ENCODE results near the gene CYB5D1.

CYB5D1 gene

GRCh38 chr17:7822126-7822525 lies 35.7 kb upstream of the CYB5D1 start:
- Mint-ChIP-seq H3K9me3 (no peaks in the 10 kb centered on the region), H3K36me3 (ENCODE audit: low read depth) (no peaks in the 10 kb centered on the region)

DNA sequence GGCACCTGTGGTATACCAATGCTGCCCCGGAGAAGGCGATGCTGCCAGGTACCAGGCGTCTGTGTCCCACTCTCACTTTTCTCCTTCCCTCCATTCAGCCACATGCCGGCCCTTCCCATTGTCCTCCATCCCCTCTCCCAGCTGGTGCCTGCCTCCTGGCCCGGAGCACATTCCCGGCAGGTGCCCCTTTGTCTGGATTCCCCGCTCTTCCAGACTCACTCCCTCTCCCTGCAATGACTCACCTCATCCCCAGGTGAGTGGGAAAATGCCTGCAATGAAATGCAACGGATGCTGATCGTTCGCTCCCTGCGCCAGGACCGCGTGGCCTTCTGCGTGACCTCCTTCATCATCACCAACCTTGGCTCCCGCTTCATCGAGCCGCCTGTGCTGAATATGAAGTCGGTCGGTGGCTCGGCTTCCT lies 34.2 kb upstream of the CYB5D1 start:
- no peak overlapping the region for H3K4me3 Mint-ChIP-seq
- H3K27ac Mint-ChIP-seq, result no peak overlapping the region
- H3K36me3 Mint-ChIP-seq (ENCODE audit: low read depth), result no peaks in the 10 kb centered on the region
- no peaks in the 10 kb centered on the region for H3K9me3 Mint-ChIP-seq
- peaks cover 6% of the 10 kb centered on the region for H3K4me1 Mint-ChIP-seq
- TF ChIP-seq, protein P1, sequence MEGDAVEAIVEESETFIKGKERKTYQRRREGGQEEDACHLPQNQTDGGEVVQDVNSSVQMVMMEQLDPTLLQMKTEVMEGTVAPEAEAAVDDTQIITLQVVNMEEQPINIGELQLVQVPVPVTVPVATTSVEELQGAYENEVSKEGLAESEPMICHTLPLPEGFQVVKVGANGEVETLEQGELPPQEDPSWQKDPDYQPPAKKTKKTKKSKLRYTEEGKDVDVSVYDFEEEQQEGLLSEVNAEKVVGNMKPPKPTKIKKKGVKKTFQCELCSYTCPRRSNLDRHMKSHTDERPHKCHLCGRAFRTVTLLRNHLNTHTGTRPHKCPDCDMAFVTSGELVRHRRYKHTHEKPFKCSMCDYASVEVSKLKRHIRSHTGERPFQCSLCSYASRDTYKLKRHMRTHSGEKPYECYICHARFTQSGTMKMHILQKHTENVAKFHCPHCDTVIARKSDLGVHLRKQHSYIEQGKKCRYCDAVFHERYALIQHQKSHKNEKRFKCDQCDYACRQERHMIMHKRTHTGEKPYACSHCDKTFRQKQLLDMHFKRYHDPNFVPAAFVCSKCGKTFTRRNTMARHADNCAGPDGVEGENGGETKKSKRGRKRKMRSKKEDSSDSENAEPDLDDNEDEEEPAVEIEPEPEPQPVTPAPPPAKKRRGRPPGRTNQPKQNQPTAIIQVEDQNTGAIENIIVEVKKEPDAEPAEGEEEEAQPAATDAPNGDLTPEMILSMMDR (IDR thresholded peaks at IDR 0.05; ENCODE audit: unreplicated experiment in 3 of 3), result no peak
- H3K27me3 Mint-ChIP-seq (ENCODE audit: low read depth), result peaks cover 63% of the 10 kb centered on the region

More at GRCh38 chr17:7822126-7822525, 35.7 kb upstream of the CYB5D1 start:
- Mint-ChIP-seq H3K27me3 (ENCODE audit: low read depth) (peaks cover 58% of the 10 kb centered on the region), H3K4me1 (peaks cover 6% of the 10 kb centered on the region), H3K27ac (no peak overlapping the region), H3K4me3 (no peak overlapping the region)
- TF ChIP-seq, protein P1 (IDR thresholded peaks at IDR 0.05; ENCODE audit: unreplicated experiment in 3 of 3), result no peak

GRCh38 chr17:7824021-7824924 lies 33.5 kb upstream of the CYB5D1 start:
- Mint-ChIP-seq H3K36me3 (ENCODE audit: low read depth) (no peaks in the 10 kb centered on the region), H3K27me3 (ENCODE audit: low read depth) (peaks cover 58% of the 10 kb centered on the region), H3K4me3 (no peak overlapping the region), H3K4me1 (peaks cover 6% of the 10 kb centered on the region), H3K27ac (no peak overlapping the region), H3K9me3 (no peaks in the 10 kb centered on the region)
- TF ChIP-seq, protein P1 (IDR thresholded peaks at IDR 0.05; ENCODE audit: unreplicated experiment in 3 of 3), result no peak

DNA sequence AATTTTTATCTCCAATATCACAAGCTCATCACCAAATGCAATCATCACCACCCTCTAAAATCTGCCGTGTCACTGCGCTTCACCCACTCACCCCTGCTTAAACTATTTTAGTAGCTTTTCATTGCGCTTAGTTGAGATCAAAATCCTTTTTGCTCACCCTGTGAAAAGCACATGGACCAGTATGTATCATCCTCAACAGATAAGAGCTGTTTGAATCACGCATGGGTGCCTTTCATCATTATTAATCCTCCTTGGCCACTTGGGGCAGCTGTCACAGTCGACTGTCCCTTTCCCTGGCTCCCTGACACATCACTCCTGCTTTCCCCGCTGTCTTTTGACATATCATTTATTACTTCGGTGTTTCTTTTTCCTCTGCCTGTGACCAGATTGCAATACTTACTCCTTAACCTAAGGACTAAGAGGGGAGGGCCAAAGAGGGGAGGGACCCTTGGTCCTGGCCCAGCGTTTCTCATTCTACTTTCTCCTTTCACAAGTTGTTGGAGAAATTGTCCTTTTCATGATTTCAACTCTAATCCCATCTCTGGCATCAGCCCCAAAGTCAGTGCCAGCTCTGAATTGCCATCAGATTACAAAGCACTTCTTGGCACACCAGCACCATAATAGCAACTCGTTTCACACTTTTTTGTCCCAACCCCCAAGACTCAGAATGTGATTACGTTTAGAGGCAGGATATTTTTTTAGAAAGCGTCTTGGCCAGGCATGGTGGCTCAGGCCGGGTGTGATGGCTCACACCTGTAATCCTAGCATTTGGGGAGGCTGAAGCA lies 32.4 kb upstream of the CYB5D1 start:
- TF ChIP-seq, protein P1 (IDR thresholded peaks at IDR 0.05; ENCODE audit: unreplicated experiment in 3 of 3), result peak in 1 of 3 experiments; percentile 16
- Mint-ChIP-seq H3K9me3 (no peaks in the 10 kb centered on the region), H3K36me3 (ENCODE audit: low read depth) (no peaks in the 10 kb centered on the region), H3K27me3 (ENCODE audit: low read depth) (peaks cover 51% of the 10 kb centered on the region), H3K4me1 (peaks cover 6% of the 10 kb centered on the region), H3K27ac (no peak overlapping the region), H3K4me3 (no peak overlapping the region)

- no peaks in the 10 kb centered on the region for H3K9me3 Mint-ChIP-seq
- no peaks in the 10 kb centered on the region for H3K36me3 Mint-ChIP-seq (ENCODE audit: low read depth)
- no peak overlapping the region for H3K4me3 Mint-ChIP-seq
- TF ChIP-seq, protein P1 (IDR thresholded peaks at IDR 0.05; ENCODE audit: unreplicated experiment in 3 of 3), result no peak
- H3K27ac Mint-ChIP-seq, result no peak overlapping the region
- H3K4me1 Mint-ChIP-seq, result peaks cover 8% of the 10 kb centered on the region
- H3K27me3 Mint-ChIP-seq (ENCODE audit: low read depth), result peaks cover 41% of the 10 kb centered on the region
Observed at GRCh38 chr17:7830616-7831015, 27.2 kb upstream of the CYB5D1 start.
